K562 (cell line): Measurements from ENCODE around the gene MPPED2. TPM values are rescaled to one million over a fixed set of nuclear protein-coding genes. Genes with fewer than 3 reads are reported as not detected.

ENCODE experiments used
- ATAC-seq: fragments of 200-7000 bp; cut with Tn5 transposase; 3 replicates; pipeline ENCODE4 v1.9.1; 2020; ENCODE audit warnings: moderate library complexity
- BruUV-seq: library from RNA; stranded (reverse); fragments of 400-500 nt; replicated peaks from 2 replicates; lab custom pipeline; 2021; lab: Mats Ljungman, UMichigan
- CTCF ChIA-PET: fragments of 300-600 bp; formaldehyde crosslinking; extraction: SDS; loops from one replicate; lab custom pipeline; 2021; ENCODE audit warnings: low intra/inter-chr PET ratio; lab: Yijun Ruan, JAX
- POLR2A ChIA-PET: fragments of 300-600, 350-650 bp; sonication (Branson Sonifier 250); formaldehyde crosslinking; extraction: SDS; loops from one replicate; lab custom pipeline; 2021; ENCODE audit warnings: antibody characterized with exemption, inconsistent platforms; lab: Yijun Ruan, JAX
- DNase-seq, 4 experiments: peaks; one replicate each; pipeline versions ENCODE4 v3.0.0 to v3.0.0-alpha.2; 2011 to 2018; ENCODE audit warnings: low spot score in 3 of 4, mixed read lengths in 3 of 4; ENCODE audit errors: extremely low read depth in 1 of 4
- FAIRE-seq: peaks from 2 replicates; lab custom pipeline; 2011; peaks lifted over from hg19 to GRCh38; lab: Jason Lieb, UNC
- H2AFZ ChIP-seq: 2 replicates; pipeline ENCODE4 v1.6.0; 2011; ENCODE audit warnings: low read depth, low read length, control low read depth, inconsistent platforms
- H3K27ac ChIP-seq: fragments of 200-600 bp; 3 replicates; pipeline ENCODE4 v1.8.0; 2011; ENCODE audit warnings: low read depth, mild to moderate bottlenecking, control low read depth, inconsistent platforms, low read length, moderate library complexity, mixed read lengths; ENCODE audit errors: extremely low read depth
- H3K27me3 ChIP-seq, 2 experiments: fragments of 300-600 bp in 1 of 2; 2 replicates in 1 of 2; 3 replicates in 1 of 2; pipeline versions ENCODE4 v1.6.0 to v1.8.0; 2011; ENCODE audit warnings: inconsistent platforms in 2 of 2, low read length in 2 of 2, mild to moderate bottlenecking in 1 of 2, mixed read lengths in 1 of 2, moderate library complexity in 1 of 2; ENCODE audit not compliant: control insufficient read depth in 2 of 2, insufficient read depth in 2 of 2
- H3K36me3 ChIP-seq: fragments of 300-600 bp; 3 replicates; pipeline ENCODE4 v1.8.0; 2011; ENCODE audit warnings: mild to moderate bottlenecking, low read length, inconsistent platforms; ENCODE audit not compliant: control insufficient read depth, insufficient read depth
- H3K4me1 ChIP-seq, 2 experiments: fragments of 200-600 bp in 1 of 2; replicated peaks in 1 of 2; 2 replicates in 1 of 2; 3 replicates in 1 of 2; pipeline versions ENCODE4 v1.5.1 to v1.8.0; 2011; ENCODE audit warnings: inconsistent platforms in 2 of 2, low read length in 2 of 2, mild to moderate bottlenecking in 1 of 2, mixed read lengths in 1 of 2, moderate library complexity in 1 of 2; ENCODE audit not compliant: control insufficient read depth in 2 of 2, insufficient read depth in 2 of 2
- H3K4me2 ChIP-seq: 2 replicates; pipeline ENCODE4 v1.6.1; 2011; ENCODE audit warnings: low read length, control low read depth, inconsistent platforms, mixed read lengths; ENCODE audit not compliant: insufficient read depth
- H3K4me3 ChIP-seq: fragments of 200-600 bp; sonication (generic), shearing (Covaris generic); 2 replicates; pipeline ENCODE4 v1.5.1; 2016; ENCODE audit warnings: control low read depth, inconsistent platforms
- H3K79me2 ChIP-seq: fragments of 200-600 bp; 3 replicates; pipeline ENCODE4 v1.8.0; 2011; ENCODE audit warnings: low read length, inconsistent platforms; ENCODE audit not compliant: control insufficient read depth, insufficient read depth
- H3K9ac ChIP-seq, 2 experiments: 2 replicates each; pipeline versions ENCODE4 v1.6.0 to v1.6.1; 2011; ENCODE audit warnings: low read depth in 2 of 2, low read length in 2 of 2, control low read depth in 1 of 2, inconsistent platforms in 1 of 2, mild to moderate bottlenecking in 1 of 2, mixed read lengths in 1 of 2; ENCODE audit not compliant: insufficient read depth in 1 of 2
- H3K9me1 ChIP-seq: one replicate; pipeline ENCODE4 v1.6.0; 2011; ENCODE audit warnings: inconsistent platforms, mild to moderate bottlenecking, low read length, moderate library complexity; ENCODE audit not compliant: control insufficient read depth, insufficient read depth
- H3K9me3 ChIP-seq: replicated peaks from 2 replicates; pipeline ENCODE4 v1.5.1; 2011; ENCODE audit warnings: low read depth, low read length, inconsistent platforms; ENCODE audit not compliant: control insufficient read depth, insufficient read depth
- H4K20me1 ChIP-seq: replicated peaks from 2 replicates; pipeline ENCODE4 v1.6.1; 2011; ENCODE audit warnings: low read length, inconsistent platforms, mixed read lengths; ENCODE audit not compliant: control insufficient read depth, insufficient read depth
- ATF2 ChIP-seq: sonication (generic); formaldehyde crosslinking; IDR thresholded peaks from 2 replicates; pipeline ENCODE4 v1.8.1; 2022; ENCODE audit warnings: missing genetic modification reagents
- CXXC5 ChIP-seq: fragments of 250-450 bp; sonication (Bioruptor Pico); IDR thresholded peaks from 2 replicates; pipeline ENCODE4 v1.8.0; 2022; ENCODE audit warnings: inconsistent platforms, mild to moderate bottlenecking, moderate library complexity
- GABPB2 ChIP-seq: fragments of 250-450 bp; sonication (Bioruptor Pico); conservative IDR thresholded peaks from 2 replicates; pipeline ENCODE4 v1.5.1; 2021; ENCODE audit warnings: mild to moderate bottlenecking
- NBN ChIP-seq: fragments of 450-650 bp; IDR thresholded peaks from 2 replicates; pipeline ENCODE4 v1.6.1; 2016; ENCODE audit warnings: low read depth, mild to moderate bottlenecking
- NCOA2 ChIP-seq, 2 experiments: fragments of 450-650 bp; IDR thresholded peaks; 2 replicates each; pipeline ENCODE4 v1.6.1; 2018; ENCODE audit warnings: mild to moderate bottlenecking in 2 of 2, moderate library complexity in 1 of 2; ENCODE audit not compliant: partially characterized antibody in 2 of 2
- POLR2A ChIP-seq: fragments of 450-650 bp; conservative IDR thresholded peaks from 2 replicates; pipeline ENCODE4 v1.6.1; 2016
- ZNF584 ChIP-seq: fragments of 200-800 bp; sonication (Bioruptor generic); IDR thresholded peaks from 2 replicates; pipeline ENCODE4 v1.6.1; 2016; ENCODE audit warnings: low read depth, mild to moderate bottlenecking, missing genetic modification characterization, missing compliant biosample characterization
- WGBS: fragments of 100-300 bp; shearing (Covaris generic); methylation state at CpG from one replicate; pipeline ENCODE4 v1.1.6; 2016; ENCODE audit warnings: low coverage, mixed read lengths; ENCODE audit not compliant: insufficient coverage; ENCODE audit errors: missing lambda C conversion rate; 5-methylcytosine and 5-hydroxymethylcytosine counted together
- in situ Hi-C: fragments of 300-500 bp; cut with MboI; formaldehyde crosslinking; loops from 4 replicates; pipeline ENCODE4 v1.15.0; 2018; ENCODE audit warnings: inconsistent platforms, mixed read lengths
- intact Hi-C: fragments of 100-400 bp; cut with micrococcal nuclease; formaldehyde crosslinking; loops from 2 replicates; pipeline ENCODE4 v1.14.2; 2022
- polyA plus RNA-seq, 8 experiments: library from polyadenylated mRNA; depleted of rRNA in 4 of 8; stranded (reverse) in 5 of 8; unstranded in 3 of 8; fragments of >200 nt; fragmentation: Nextera tagmentation in 2 of 8; fragmentation: Illumina TruSeq in 1 of 8; extraction: Ambion mirVana in 2 of 8; extraction: Trizol in 1 of 8; gene quantifications; 2 replicates each; pipeline versions ENCODE4 v1.2.1 to v1.2.3, GENCODE V29; 2011 to 2014; ENCODE audit warnings: inconsistent platforms in 1 of 8, missing spikeins in 1 of 8
- total RNA-seq, 7 experiments: library from RNA; depleted of rRNA in 6 of 7; stranded (reverse); fragments of >200 nt in 6 of 7; fragmentation: Illumina TruSeq in 2 of 7; extraction: Trizol in 2 of 7; gene quantifications; 2 replicates each; pipeline versions ENCODE4 v1.2.1 to v1.2.3, GENCODE V29; 2011 to 2021; ENCODE audit warnings: low replicate concordance in 1 of 7

Gene MPPED2
- total and polyA plus RNA-seq, 9 of the 15 experiments (the other 6 are each of a cell fraction or from before 2014, with no cell fraction given) = not detected

DNA sequence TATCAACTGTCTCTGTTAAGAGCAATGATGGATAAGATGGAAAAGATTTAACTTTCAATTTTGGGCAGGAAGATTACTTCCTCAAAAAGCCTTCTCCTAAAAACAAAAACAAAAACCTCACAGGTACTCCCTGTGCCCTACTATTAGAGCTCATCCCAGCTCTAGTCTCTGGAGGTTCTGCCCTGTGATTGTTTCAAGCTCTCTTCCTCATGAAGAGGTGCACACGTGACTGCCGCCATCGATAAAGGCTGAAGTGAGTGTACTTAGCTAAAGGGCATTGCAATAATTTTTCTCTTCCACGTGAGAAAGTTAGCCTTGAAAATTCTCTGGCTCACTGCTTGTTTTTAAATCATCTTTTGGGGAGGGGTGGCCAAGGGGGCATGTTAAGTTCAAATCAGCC, 36.6 kb downstream of the MPPED2 start:
- H3K9me3 ChIP-seq = no peaks in the 10 kb centered on the region
- H3K36me3 ChIP-seq = no peaks in the 10 kb centered on the region
- no peaks in the 10 kb centered on the region for H3K79me2 ChIP-seq
- TF ChIP-seq CXXC5 (no peak), ZNF584 (CRISPR knock-in tag) (no peak), ATF2 (no peak), NCOA2 (IDR thresholded peaks at IDR 0.05; ENCODE audit: partially characterized antibody in 2 of 2) (no peak), GABPB2 (no peak), POLR2A (no peak)
- ChIA-PET POLR2A (no interaction called here), CTCF (no interaction called here)
- FAIRE-seq (no peak), DNase-seq (no peak), ATAC-seq (no peak)
- H3K27me3 ChIP-seq = no peaks in the 10 kb centered on the region
- no peaks in the 10 kb centered on the region for H4K20me1 ChIP-seq
- no peaks in the 10 kb centered on the region for H3K4me1 ChIP-seq
- no peak overlapping the region for H3K27ac ChIP-seq
- no peaks in the 10 kb centered on the region for H3K9me1 ChIP-seq
- in situ Hi-C loops (no loop called here), intact Hi-C loops (no loop called here)
- H3K9ac ChIP-seq = no peak overlapping the region
- H3K4me2 ChIP-seq = no peak overlapping the region
- no peak overlapping the region for H3K4me3 ChIP-seq
- WGBS = 2% methylated on average over 4 of the region's 4 CpGs
- no peak overlapping the region for H2AFZ ChIP-seq
- BruUV-seq = no TSS peak

- DNase-seq (no peak), ATAC-seq (no peak), FAIRE-seq (no peak)
- no peak overlapping the region for H3K9ac ChIP-seq
- no peak overlapping the region for H3K27ac ChIP-seq
- intact Hi-C loops = no loop called here
- H3K9me3 ChIP-seq = no peaks in the 10 kb centered on the region
- no peak overlapping the region for H3K4me3 ChIP-seq
- H3K27me3 ChIP-seq = no peaks in the 10 kb centered on the region
- no peak overlapping the region for H2AFZ ChIP-seq
- H3K9me1 ChIP-seq = no peaks in the 10 kb centered on the region
- ChIA-PET CTCF (no interaction called here), POLR2A (no interaction called here)
- no peak overlapping the region for H3K4me2 ChIP-seq
- H4K20me1 ChIP-seq = no peaks in the 10 kb centered on the region
- TF ChIP-seq NBN = no peak
- no peaks in the 10 kb centered on the region for H3K79me2 ChIP-seq
- no peaks in the 10 kb centered on the region for H3K36me3 ChIP-seq
- H3K4me1 ChIP-seq = no peaks in the 10 kb centered on the region
- WGBS = 0% methylated on average over 1 of the region's 1 CpG
- in situ Hi-C loops = no loop called here
- no TSS peak for BruUV-seq
These were observed 39.8 kb downstream of the MPPED2 start for GRCh38 chr11:30546334-30546733.
